GM18870 (cell line): ENCODE results near the gene STK38L.
"Not testable (repeated sequence)": the region's sequence is repeated elsewhere in the genome, so short reads cannot be mapped to it uniquely, and the experiment has no call there.

Source experiments
- ATAC-seq: cut with Tn5 transposase; IDR thresholded peaks from one replicate; pipeline ENCODE4 v1.9.1; 2021; ENCODE audit warnings: moderate library complexity; ENCODE audit not compliant: unreplicated experiment

The STK38L gene

DNA sequence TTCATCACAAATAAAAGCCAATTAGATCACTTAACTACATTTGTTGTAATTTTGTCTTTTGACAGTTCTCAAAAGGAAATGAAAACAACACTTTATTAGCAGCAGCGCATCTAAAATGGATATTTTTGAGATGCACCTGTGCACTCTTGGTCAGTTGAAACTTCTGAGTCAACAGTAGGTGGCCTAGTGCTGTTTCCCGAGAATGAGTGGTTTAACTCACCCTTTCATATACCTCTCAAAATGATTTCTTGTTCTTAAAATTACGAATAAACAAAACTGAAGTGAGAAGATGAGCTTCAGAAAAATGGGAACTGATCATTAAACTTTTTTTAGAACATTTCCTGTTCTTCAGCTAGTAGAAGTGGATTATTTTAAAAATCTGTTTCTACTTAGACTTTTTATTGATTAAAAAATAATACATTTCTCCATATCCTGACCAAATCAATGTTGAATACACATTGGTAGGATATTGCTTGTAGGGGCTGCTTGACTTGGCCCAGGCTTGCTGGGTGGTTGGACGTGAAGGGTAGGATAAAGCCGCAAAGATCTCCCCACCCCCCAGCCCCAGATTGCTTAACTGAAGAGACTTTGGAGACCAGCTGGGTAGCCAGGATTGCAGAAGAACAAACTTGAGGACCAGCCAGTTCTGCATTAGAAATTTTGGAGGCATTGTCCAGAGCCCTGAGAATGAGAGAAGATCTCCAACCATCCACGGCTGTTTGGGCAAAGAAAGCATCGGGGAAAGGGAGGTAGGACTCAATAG is 22.3 kb upstream of the STK38L start:
- ATAC-seq, result peak; percentile 71

DNA sequence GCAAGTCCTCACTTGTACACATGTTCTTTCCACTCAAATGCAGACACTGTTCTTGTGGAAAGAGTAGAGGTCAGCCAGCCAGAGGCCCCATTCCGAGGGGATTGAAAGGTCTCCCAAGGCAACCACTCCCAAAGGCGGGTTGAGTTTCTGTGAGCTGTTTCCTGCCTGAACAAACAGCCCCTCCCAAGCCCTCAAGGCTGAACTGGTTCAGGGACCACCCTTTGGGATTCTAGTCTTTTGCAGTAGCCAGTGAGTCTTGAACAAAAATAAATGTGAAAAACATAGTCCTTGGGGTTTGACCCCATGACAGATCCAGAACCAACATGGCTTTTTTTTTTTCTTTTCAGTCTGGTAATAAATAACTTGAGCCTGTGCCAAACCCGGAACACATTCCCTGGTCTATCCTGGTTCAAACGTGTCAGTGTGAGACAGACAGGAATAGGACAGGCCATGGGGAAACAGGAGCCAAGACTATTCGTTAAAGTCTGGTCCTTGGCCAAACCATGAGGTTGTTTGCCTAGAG is 17.6 kb upstream of the STK38L start:
- no peak for ATAC-seq

DNA sequence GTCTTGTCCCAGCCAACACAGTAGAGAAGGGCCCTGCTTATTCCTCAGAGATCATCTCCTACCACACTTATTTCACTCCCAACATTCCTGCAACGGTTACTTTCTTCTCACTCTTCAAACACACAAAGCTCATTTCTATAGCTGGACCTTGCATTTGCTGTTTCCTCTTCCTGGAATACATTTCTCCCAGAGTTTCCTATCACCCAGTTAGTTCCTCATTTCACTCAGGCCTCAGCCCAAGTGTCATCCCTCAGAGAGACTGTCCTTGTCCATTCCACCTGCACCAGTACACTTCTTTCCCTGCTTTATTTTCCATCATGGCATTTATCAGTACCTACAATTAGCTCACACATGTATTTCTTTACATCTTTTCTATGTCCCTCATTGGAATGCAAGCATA is 14.7 kb upstream of the STK38L start:
- no peak for ATAC-seq

DNA sequence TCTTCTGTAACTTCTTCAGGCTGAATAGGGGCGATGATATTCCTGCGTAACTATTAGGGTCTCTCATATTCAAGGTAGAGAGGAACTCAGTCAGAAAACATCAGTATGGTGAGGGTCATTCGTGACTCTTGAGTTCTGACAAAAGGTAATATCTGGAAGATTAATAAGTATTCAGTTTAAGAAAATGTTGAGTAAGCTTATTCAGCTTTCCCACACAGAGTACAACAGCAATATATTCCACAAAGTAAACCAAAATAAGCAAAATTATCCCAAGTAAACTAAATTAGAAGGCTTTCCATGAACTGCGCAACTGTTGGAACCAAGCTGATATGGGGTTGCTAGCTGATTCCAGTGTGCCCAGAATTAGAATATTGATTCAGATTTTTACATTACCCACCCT is 12.7 kb upstream of the STK38L start:
- not testable (repeated sequence) for ATAC-seq

DNA sequence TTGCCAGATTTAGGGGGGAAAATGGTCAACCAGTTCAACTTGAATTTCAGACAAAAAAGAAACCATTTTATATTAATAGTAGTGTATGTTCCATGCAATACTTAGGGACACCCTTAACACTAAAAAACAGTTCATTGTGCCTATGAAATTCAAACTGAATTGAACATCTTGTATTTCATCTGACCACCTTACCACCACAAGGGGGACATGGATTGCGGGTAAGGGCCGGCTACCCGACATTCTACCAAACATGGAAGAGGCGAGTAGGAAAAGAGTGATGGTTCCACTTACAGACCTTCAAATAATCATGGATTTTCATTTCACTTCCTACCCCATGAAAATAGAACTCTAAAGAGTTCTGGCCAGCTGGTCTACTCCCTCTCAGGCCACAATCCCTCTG is 10.3 kb upstream of the STK38L start:
- ATAC-seq, result no peak

DNA sequence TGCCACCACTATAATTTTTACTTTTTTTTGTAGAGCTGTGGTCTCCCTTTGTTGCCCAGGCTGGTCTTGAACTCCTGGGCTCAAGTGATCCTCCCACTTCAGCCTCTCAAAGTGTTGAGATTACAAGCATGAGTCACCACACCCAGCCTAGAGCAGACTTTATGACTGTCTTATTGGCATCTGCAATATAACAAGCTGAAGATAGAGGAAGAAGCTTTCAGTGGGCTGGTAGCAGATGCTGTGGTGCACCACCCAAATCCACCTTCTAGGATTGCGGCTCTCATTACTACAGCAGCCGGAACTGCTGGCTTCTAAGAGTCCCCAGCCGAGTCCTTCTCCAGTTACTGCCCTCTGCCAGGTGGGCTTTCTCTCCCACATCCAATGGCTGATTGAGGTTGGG is 7.6 kb upstream of the STK38L start:
- no peak for ATAC-seq

DNA sequence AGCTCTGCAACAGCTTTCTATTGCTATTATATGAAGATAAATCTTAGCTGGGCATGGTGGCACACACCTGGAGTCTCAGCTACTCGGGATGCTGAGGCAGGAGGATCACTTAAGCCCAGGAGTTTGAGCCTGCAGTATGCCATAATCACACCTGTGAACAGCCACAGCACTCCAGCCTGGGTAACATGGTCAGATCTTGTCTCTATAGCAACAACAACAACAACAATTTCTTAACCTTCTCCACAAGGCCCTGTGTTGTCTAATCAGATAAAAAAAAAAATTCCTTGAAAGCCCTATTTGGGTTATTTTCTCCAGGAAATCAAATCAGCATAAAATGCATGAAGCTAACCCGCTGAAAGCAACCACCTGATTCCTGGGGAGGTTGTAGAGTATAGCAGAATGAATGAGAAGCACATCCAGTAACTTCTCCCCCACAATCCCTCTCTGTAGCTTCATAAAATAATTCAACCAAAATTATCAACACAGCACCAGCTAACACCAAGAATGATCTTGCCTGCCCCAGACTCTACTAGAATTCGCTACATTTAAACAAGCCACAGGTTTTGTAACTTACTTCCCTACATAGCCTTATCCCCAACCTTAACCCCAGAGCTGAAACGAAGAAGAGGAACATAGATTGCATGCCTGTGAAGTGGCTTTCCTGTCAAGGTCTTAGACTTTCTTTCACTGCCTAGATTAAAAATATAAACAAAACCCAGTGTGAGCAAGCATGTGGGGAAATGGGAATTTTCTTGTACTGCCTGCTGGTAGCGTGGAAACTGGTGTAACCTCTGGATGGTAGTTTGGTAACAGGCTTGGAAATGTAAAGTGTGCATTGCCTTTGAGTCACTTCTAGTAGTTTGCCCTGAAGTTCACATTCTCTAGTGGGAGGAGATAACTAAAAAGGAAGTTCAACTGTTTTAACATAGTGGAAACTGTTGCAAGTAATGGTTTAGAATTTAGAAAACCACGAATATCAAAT is 6.0 kb upstream of the STK38L start:
- ATAC-seq, result peak; percentile 52

DNA sequence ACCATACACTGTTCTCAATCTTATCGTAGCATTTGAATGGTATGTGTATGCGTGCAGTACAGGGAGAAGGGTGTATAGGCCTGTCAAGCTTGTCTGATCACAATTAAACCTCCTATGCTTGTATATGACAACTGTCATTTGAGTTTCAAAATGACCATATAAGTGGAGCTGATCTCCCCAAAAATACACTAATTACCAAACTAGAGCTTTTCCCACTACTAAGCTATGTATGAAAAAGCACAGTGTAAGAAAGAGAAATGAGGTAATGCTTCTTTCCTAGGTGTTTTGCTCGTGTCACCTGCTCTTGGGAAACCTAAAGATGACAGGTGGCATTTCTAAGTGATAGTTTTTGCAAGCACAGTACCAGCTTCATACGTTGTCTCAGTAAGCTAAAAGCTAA is 1.1 kb upstream of the STK38L start:
- ATAC-seq, result no peak

DNA sequence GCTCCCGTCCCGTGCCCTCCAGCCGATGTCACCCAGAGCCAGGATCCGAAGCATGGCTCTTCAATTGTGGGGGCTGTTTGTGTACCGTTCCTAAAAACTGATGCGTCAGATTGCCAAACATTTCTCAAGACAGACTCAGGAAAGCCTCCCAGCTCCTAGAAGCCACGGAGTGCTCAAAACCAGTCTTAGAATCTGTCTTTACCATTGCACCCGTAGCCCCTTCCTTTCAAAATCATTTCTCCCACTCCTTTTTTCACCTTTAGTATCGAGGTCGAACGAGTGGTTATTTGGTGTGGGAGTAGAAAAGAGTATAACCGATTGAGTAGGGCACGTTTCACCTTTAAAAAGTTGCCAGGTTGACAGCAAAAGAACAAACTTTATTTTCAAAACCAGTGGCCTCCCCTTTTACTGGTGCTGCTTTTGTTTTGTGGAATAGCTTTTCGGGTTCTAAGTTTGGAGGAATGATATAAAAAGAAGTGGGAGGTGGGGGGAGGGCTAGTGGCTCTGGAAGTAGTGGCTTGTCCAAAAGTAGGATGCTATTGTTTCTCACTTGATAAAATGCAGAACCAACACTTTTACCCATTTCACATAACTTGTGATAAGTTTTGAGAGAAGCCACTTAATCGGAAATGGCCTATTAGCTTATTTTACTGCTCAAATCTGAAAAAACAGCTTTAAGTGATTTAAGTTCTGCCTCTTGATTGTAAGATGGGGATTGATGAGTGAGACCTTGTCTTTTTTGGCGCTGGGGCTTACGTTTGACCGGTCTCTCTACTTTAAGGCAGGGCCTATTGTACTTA is 803 bp downstream of the STK38L start:
- no peak for ATAC-seq

DNA sequence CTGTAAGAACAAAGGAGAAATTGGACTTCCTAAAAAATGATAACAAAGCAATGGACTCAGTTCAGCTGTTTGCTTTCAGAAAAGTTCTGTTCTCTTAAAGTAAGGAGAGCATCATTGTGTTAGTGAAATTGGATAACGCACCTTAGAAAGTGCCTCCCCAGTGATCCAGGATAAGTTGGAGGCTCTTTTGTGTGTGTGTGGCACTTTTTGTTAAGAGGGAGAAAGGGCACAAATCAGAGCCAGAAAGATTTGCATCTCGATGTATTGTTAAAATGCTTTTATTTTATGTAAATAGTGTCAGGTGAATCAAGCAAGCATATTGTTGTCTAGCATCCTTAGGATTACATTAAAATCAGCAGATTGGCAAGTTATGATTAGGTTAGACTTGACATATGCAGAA is 2.1 kb downstream of the STK38L start:
- ATAC-seq, result no peak

DNA sequence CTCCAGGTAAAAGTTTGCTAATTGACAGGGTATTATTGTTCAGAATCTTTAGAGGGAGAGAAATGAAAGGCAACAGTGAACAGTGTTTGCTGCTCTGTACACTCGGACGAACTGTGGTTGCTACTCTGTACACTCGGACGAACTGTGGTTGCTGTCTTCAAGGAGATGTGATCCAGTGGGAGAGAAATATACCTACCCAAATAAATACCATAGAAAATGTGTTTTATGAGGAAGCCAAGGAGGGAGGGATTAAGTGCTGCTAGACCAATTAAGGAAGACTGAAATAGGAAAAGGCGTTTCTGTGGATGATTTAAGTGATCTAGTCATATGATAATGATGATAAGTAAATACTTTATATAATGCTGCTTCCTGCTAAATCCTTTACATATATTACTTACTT is 2.7 kb downstream of the STK38L start:
- no peak for ATAC-seq

DNA sequence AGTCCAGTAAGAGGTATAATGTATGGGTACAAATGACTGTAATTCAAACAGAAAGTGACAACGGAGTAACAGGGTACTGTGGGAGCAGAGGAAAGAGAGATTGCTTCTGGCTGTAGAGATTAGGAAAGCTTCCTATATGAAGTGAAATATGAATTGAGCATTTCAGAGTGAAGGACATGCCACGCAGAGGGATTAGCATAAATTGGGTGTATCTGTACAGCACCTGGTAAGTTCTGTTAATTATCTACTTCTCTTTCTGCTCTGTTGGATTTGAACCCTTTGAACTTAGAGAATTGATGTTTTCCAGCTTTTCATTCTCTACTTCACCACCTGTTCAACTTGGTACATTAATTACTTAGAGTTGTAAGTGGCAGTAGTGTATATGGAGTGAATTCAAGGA is 8.8 kb downstream of the STK38L start:
- peak; percentile 44 for ATAC-seq

DNA sequence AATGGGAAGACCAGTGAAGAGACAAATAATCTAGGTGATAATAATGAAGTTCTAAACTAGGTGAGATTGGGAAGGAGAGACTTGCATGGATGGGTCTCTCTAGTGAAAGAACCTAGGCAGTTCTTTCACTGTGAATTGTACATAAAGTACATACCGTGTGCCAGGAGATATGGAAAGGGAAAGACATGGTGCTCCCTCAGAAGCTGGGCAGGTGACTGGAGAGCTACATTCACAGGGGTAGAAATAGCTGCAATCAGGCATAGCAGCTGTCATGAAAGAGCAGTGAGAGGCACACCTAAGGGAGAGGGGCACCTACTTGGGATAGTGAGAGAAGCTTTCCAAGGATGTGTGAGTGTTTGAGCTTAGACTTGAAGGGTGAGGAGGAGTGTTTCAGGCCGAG is 9.3 kb downstream of the STK38L start:
- ATAC-seq, result no peak

DNA sequence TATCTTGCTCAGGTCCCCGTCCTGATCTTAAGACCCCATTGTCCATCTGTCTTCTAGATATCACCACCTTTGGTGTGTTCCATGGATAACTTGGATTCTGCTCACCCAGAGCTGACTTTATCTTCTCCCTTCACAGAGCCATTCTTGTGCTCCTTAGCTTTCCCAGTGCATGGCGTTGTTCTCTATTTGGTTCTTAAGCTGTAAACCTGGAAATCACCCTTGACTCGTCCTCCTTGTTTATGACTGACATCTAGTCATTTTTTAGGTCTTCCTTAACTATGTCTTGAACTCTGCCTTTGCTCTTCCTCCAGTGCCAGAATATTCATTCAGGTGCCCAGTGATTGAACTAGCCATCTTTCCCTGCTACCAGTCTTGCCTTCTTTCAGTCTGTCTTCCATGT is 11.7 kb downstream of the STK38L start:
- no peak for ATAC-seq

DNA sequence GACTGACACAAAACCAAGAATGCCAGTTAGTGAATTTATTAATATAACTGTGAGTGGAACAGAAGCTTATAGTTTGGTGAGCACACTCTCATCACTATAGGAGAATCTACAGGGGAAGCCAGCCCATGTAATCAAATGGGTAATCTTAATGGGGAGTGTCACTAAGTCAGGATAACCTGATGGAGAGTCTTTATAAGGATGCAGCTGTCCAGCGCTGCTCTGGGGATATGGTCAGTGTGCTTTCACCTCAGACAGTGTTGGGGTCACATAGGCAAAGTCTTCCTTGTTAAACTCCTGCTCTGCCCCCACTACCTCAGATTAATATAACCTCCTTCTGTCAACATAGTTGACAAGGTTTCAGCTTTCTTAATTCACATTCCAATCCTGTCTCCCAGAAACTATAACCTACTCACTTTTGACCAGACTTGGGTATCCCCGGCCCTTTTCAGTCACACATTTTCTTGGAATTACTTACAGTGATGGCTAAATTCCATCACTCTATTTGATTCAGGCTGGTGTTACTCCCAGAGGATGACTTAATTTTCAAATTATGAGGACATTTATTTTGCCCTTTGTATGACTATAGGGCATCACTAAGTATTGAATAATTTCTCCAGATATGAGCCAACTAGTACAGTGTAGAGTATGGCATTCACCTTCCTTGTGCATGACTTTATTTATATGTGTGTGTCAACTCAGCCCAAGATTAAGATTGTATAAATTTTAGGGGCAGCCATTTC is 13.2 kb downstream of the STK38L start:
- no peak for ATAC-seq

DNA sequence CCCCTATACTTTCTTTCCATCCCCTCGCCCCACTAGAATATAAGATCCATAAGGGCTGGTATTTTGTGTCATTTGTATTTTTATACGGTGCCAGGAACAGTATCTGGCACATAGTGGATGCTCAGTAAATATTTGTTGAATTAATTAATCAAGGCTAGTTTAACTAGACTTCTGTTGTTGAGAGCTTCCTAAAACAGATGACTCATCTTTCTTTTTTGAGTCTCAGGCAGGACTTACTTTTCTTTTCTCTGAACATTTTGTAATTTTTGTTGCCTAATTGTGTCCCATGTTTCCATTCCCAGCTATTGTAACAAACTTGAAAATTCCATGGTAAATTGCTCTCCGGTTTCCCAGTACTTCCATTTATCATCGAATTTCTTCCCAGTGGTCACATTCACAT is 16.7 kb downstream of the STK38L start:
- ATAC-seq, result no peak

DNA sequence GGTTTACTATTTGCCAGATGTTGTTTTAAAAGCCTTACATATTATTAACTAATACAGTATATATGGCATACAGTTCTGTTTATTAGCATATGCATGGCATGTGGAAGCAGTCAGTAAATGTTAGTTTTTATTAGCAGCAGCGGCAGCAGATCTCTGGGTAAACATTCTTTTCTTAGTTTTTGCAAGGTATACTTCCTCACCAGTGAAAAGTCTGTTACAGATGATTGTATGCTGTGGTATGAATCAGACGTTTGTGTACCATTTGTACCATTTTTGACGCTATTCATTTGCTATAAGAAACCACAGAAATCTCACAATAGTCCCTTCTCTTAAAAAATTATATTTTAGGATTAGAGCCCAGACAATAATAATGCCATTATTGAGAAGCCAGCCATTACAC is 17.8 kb downstream of the STK38L start:
- ATAC-seq, result no peak

DNA sequence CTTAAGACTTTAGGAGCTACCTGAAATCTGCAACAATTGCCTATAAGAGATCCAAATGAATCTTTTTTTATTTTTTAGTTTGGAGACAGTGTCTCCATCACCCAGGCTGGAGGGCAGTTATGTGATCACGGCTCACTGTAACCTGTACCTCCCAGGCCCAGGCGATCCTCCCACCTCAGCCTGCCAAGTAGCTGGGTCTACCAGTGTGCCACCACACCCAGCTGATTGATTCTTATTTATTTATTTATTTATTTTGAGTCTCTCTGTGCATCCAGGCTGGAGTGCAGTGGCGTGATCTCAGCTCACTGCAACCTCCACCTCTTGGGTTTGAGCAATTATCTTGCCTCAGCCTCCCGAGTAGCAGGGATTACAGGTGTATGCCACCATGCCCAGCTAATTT is 26.1 kb downstream of the STK38L start:
- ATAC-seq, result no peak

DNA sequence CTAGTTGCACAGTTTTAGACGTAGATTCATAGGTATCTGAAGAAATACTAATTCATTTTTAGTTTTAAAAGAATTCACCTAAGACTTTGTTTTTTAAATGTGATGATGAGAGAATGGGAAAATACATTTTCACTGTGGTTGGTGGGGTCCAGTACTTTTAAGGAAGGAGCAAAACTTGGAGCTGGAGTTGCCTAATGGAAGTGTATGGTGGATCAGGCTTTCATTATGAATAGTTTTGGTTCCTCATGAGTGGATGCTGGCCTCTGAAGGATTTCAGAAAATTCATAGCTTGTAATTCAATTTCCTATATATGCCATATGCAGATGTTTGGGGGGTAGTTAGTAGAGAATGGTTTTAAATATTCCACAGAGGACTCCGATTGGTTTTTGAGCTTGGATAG is 27.1 kb downstream of the STK38L start:
- ATAC-seq, result no peak

DNA sequence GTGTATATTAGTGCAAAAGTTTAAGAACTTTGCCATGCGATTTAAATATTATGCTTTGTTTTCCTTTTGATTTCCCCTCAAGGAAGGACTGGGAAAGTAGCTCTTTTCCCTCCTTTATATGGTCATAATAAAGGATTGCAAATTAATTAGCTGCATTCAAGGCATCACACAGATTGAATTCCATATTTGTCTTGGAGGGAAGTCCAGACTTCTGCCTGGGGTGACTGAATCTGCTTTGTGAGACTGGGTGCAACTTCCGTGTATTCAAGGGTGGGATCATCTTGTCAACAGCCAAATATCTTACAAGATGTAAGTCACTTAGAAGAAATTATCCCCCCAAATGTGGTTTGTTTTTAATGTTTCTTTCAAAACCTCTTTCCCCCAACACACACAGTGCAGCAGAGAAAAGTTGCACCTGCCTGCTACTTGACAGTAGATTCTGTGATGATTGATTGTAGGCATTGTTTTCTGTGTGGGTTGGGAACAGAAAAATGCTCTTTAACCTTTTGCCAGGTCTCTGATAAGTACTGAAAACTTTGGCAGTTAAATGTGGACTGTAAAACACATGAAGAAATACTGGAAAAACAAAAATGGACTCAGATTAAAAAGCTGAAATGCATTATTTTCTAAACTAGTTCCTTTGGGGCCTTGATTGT is 28.4 kb downstream of the STK38L start:
- no peak for ATAC-seq
